SW480 (cell line): ENCODE results near the gene PRKN.

Source experiments
- DNase-seq: peaks from one replicate; pipeline ENCODE4 v3.0.0-alpha.2; 2016; ENCODE audit warnings: low spot score

PRKN gene

DNA sequence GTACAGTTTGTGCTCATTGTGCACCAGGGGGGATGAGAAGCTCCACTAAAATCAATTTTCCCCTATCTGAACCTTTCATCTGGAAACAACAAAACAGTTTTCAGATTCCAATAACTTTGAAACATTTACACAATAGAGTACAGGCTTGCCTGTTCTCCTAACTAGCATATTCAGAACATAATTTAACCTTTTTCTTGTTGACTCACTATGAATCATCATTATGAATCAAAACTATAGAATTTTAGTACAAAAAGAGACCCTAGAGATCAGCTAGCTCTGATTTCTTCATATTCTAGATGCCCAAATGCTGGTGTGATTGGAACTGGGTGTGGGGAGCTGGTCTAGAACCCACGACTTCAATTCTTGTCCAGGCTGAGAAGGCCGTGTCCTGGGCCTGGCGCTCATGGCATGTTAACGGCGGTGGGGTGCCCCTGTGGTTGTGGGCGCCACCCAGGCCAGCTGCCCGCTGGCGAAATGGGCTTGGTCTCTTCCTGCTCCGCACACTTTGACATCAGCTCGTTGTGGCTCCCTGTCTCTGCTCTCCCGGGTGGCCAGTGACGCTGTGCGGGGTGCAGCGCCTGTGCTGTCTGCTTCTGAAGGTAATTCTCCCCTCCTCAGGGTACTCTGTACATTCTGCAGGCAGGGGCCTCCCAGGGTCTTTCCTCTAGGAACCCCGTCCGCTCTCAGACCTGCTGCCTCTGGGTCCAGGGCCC, 1423.8 kb downstream of the PRKN start:
- DNase-seq: no peak

DNA sequence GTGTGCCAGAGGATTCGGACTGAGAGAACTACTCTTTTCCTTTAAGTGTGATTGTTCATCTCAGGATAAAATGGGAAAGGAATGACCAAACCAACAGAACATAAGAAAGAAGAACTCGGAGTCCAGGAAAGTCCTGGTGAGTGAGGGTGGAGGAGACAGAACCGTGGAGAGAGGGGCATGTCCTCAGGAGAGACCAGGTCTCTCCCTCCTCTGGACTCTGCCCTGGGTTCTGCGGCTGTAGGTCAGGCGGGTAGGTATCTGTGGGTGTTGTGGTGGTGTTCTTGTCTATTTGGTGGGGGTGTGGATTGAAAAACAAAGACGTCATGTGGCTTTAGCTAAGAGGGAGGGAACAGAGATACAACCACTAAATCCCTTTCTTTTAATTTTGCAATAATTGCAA, 1424.6 kb downstream of the PRKN start:
- no peak for DNase-seq

DNA sequence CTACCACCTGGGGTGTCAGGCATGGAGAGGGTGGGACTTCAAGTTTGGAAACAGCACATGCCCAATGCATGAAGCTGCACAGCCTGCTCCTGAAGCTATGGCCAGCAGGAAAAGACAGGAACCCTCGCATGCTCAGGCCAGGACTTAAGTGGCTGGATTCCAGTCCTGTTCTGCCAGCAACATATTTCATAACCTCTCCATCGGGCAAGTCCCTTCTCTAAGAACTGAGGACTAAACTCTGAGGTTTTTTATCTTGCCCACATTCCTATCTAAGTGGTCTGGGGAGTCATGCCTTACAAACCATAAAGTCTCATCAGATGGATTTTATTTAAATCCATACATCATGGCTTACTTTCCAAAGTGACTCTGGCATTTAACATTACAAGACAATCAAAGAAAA, 1426.2 kb downstream of the PRKN start:
- DNase-seq: no peak

DNA sequence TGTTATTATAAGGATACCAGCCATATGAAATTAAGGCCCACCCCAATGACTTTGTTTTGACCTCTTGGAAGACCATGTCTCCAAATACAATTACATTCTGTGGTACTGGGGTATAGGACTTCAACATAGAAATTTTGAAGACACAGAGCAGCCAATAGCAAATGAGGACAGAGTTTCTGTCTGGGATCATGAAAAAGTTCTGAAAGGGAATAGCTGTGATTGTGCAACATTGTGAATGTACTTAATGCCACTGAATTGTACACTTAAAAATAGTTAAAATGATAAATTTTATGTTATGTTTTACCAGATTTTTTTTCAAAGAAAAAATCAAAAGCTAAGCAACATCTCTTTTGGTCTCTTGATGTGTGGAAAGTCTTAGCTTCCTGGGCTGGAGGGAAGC, 1426.7 kb downstream of the PRKN start:
- no peak for DNase-seq

DNA sequence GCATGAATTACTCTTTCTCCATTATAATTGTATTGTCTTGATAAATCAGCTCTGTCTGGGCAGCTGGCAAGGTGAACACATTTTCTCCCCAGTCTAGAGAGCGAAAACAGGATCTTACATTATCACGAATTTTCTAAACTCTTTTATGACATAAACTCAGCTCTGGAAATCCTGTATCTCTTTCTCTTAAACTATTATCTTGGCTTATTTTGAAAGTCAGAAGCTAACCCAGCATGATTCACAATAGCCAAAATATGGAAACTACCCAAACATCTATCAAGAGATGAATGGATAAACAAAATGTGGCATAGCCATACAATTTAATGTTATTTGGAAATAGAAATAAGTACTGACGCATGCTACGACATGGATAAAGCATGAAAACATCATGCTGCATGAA, 1427.8 kb downstream of the PRKN start:
- DNase-seq: no peak
